ENCODE data around the gene TRIM63.

The TRIM63 gene

GRCh38 chr1:26066857-26067256 is 573 bp downstream of the TRIM63 start:
- no peak overlapping the region for H3K4me3 ChIP-seq (ENCODE audit: low read depth, low read length)
- no peak for DNase-seq (ENCODE audit: low read depth)
- TF ChIP-seq CTCF (IDR thresholded peaks at IDR 0.05; ENCODE audit: low read depth, low read length) (no peak), POLR2A (IDR thresholded peaks at IDR 0.05; ENCODE audit: extremely low read depth, insufficient read length) (no peak)

- TF ChIP-seq MAX (IDR thresholded peaks at IDR 0.05; ENCODE audit: low read depth, low read length) (no peak), MYC (IDR thresholded peaks at IDR 0.05; ENCODE audit: low read depth, low read length) (no peak), POLR2A (IDR thresholded peaks at IDR 0.05; ENCODE audit: extremely low read depth, insufficient read length) (no peak), CTCF (IDR thresholded peaks at IDR 0.05; ENCODE audit: low read depth, low read length) (no peak)
- no peak for DNase-seq (ENCODE audit: low read depth)
- no peak overlapping the region for H3K4me3 ChIP-seq (ENCODE audit: low read depth, low read length)
Measured at GRCh38 chr1:26066160-26066559, 1.3 kb downstream of the TRIM63 start.

- no peak for DNase-seq (ENCODE audit: low read depth)
- no peak overlapping the region for H3K4me3 ChIP-seq (ENCODE audit: low read depth, low read length)
- TF ChIP-seq MYC (IDR thresholded peaks at IDR 0.05; ENCODE audit: low read depth, low read length) (no peak), MAX (IDR thresholded peaks at IDR 0.05; ENCODE audit: low read depth, low read length) (no peak), CTCF (IDR thresholded peaks at IDR 0.05; ENCODE audit: low read depth, low read length) (no peak), POLR2A (IDR thresholded peaks at IDR 0.05; ENCODE audit: extremely low read depth, insufficient read length) (no peak)
Measured at GRCh38 chr1:26064553-26064952, 2.9 kb downstream of the TRIM63 start.

- no peak for TF ChIP-seq POLR2A (IDR thresholded peaks at IDR 0.05; ENCODE audit: extremely low read depth, insufficient read length)
- TF ChIP-seq MAX (IDR thresholded peaks at IDR 0.05; ENCODE audit: low read depth, low read length): no peak
- TF ChIP-seq CTCF (IDR thresholded peaks at IDR 0.05; ENCODE audit: low read depth, low read length): no peak
- no peak for TF ChIP-seq MYC (IDR thresholded peaks at IDR 0.05; ENCODE audit: low read depth, low read length)
- no peak overlapping the region for H3K4me3 ChIP-seq (ENCODE audit: low read depth, low read length)
- DNase-seq (ENCODE audit: low read depth): no peak
Measured at GRCh38 chr1:26060832-26061574, 6.4 kb downstream of the TRIM63 start.

- no peak for DNase-seq (ENCODE audit: low read depth)
- TF ChIP-seq MAX (IDR thresholded peaks at IDR 0.05; ENCODE audit: low read depth, low read length) (no peak), MYC (IDR thresholded peaks at IDR 0.05; ENCODE audit: low read depth, low read length) (no peak), POLR2A (IDR thresholded peaks at IDR 0.05; ENCODE audit: extremely low read depth, insufficient read length) (no peak), CTCF (IDR thresholded peaks at IDR 0.05; ENCODE audit: low read depth, low read length) (no peak)
- H3K4me3 ChIP-seq (ENCODE audit: low read depth, low read length): no peak overlapping the region
Measured at GRCh38 chr1:26059906-26060305, 7.5 kb downstream of the TRIM63 start.
